Stimulated activated CD8-positive, alpha-beta memory T cell treated with anti-CD3 and anti-CD28 coated beads, Interleukin-4, amount 100 ng/mL, for 4 hours (primary cell): ENCODE results near the gene SGK1.

Source experiments
- DNase-seq, 2 donors: peaks; one replicate each; pipeline ENCODE4 v3.0.0-alpha.2; 2020; ENCODE audit warnings: low read depth in 2 of 2, low spot score in 1 of 2

The SGK1 gene

DNA sequence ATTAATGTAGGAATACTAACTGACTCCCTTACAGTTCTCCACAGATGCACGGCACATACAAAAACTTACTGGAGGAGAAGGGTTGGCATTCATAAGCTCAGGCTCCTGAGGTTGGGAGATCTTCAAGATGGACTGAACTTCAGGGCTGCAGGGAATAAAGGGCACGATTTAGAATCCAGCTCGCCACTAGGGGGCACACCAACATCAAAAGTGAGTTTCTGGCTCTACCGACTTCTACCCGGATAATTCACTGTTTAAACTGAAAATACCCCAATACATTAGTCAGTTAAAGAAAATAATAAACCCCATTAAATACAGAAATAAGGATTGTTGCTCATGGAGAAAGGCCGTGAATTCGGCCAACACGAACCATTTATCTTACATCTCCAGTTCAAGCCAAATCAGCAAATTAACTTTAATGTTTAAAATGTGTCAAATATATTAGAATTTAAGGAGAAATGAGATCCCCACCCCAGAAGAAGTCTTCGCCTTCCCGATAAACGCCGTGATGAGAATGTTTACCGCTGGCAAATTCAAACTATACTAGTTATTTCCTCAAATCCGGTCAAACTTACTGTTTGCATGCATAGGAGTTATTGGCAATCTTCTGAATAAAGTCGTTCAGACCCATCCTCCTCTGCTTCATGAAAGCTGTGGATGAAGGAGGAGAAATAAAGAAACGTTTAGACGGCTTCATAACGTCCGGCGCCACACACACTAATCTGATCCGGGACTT lies 143.8 kb downstream of the SGK1 start:
- peak; percentile 71 to 88 for DNase-seq

DNA sequence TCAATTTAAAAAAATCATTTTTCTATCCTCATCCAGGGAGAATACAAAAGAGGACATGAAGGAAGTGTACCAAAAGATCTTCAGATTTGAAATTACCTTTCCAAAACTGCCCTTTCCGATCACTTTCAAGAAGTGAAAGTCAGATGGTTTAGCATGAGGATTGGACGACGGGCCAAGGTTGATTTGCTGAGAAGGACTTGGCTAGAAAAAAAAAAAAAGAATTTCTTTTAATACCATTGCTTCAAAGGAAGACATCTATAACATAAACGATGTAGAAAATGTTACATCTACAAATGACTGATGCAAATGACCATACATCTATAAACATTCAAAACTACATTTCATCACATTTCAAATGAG lies 144.6 kb downstream of the SGK1 start:
- DNase-seq: no peak

DNA sequence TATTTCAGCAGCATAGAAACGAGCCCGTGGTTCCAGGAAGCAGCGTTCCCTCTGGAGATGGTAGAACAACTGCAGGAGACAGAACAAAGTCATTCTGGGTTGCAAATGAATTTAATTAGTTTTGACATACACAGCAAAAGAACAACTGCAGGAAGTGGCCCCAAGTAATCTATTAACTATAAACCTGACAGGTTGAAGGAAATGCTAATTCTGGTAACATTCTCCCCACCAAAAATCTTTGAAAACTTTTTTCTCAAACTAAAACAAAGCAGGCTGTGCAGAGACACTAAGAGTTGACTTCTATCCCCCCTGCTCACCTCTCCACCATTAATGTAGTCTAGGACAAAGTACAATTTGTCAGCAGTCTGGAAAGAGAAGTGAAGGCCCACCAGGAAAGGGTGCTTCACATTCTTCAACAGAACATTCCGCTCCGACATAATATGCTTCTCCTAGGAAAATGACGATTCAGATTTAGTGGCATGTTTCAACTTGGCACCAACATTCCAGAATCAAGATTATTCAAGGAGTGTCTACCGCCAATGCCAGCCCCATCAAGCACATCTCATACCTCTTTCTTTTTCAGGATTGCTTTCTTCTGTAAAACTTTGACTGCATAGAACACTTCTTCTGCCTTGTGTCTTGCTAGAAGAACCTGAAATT lies 145.1 kb downstream of the SGK1 start:
- DNase-seq: no peak

GRCh38 chr6:134172020-134172705 lies 145.7 kb downstream of the SGK1 start:
- no peak for DNase-seq

DNA sequence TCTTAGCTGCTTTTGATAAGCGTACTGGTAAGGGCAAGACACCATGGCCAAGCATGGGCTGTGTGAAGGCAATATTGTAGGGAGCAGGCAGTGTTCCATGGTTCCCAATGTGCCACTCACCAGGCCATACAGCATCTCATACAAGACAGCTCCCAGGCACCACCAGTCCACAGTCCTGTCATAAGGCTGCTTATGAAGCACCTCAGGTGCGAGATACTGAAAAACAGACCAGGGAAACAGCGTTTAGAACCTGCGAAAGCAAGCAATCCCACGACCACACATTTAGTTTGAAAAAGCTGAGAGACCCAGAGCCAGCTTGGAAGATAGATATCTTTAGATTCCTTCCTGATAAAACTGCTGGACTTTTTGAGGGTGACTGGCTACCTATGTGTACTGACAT lies 146.4 kb downstream of the SGK1 start:
- no peak for DNase-seq

DNA sequence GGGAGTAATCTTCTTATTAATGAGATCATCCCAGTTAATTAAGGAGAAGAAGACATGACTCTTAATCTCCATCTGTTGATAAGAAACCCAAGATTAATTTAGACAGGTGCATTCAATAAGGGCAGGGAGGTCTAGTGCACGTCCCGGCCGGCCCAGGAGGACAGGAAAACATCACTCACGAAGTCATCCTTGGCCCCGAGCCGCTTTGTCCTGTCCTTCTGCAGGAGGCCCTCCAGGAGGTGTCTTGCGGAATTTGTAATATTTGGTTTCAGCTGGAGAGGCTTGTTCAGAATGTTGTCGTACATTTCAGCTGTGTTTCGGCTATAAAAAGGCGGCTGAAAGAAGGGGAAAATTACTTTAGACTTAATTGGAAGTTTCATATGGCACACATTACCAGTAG lies 147.1 kb downstream of the SGK1 start:
- no peak for DNase-seq

- DNase-seq: no peak
Observed at GRCh38 chr6:134169871-134170486, 147.9 kb downstream of the SGK1 start.

DNA sequence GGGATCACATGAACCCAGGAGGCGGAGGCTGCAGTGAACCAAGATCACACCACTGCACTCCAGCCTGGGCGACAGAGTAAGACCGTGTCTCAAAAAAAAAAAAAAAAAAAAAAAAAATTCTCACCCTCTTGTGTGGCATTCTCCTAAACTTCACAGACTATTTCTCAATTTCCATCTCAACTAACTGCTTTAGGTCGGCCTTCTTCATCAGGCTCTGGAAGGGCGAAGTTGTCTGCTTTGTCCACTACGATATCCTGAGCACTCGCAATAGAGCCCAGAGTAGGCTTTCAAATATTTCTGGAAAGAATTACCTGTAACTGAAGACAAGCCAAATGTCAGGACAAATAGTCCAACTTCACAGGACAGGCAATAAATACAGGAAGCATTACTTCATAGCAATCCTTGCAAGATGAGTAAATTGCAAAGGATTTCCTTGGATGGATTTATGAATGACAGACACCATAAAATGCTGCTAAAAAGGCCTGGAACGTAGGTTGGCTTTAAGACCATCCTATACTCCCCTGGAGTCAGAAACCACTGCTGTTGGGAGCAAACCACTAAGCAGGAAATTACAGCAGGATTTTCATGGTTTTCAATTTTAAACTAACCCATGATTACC lies 149.2 kb downstream of the SGK1 start:
- DNase-seq: no peak

DNA sequence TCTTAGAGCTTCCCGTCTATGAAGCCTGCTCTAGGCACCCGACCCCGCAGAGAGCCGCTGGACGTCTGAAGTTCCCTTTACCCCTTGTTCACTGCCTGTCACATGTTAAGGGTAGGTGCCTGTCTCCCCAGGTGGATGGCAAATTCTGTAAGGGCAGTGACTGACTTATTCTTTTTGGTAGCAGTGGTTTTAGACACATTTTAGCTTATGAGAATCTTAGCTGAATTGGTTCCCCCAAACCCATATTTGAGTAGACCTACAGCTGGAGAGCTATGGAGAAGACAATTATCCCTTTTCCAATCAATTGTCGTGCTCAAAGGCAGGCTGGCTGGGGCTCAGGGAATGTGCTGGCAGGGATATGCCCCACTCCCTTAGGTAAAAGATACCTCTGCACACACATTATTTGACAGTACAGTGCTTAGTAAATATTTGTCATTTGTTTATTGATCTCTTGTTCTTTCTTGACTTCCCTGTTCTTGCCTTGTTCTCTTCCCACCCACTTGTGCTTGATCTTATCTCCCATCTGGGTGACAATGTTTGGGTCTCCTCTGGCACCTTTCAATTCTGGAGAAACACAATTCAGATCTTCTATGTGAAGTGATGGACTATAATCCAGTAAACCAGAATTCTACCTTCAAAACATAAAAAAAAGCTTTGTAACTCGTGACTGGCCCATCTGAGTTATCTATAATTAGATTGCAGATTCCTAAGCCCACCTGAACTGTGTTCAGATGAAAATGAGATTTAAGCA lies 151.2 kb downstream of the SGK1 start:
- no peak for DNase-seq

GRCh38 chr6:134165561-134166201 lies 152.2 kb downstream of the SGK1 start:
- no peak for DNase-seq

DNA sequence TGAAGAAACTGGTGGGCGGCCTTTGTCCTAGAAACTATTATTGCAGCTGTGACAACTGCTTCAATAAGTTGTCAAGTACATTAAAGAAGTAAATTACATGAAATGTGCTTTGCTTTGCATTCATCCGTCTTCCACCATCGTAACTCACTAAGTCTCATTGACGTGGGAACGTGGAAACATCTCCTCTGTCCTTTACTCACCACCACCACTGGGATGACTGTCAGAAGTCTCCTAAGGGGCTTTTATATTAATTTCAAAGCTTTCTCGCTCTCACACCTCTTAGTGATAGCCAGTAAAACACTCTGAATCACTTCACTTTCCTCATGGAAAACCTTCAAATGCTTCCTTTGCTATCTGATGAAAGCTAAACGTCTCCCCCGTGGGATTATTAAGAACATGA lies 153.6 kb downstream of the SGK1 start:
- no peak for DNase-seq

DNA sequence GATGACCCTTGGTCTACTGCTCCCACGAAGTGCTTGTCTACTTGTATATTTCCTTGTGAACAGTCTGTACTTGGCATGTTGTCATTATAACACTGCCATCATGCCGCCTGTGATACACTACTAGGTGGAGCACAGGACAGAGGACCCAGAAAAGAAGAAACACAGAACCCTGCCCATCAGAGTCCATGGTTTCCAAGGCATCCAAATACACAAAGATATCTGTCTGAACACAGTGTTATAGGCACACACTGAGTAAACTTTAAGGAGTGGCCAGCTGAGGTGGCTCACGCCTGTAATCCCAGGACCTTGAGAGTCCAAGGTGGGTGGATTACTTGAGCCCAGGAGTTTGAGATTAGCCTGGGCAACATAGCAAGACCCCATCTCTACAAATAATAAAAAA lies 155.0 kb downstream of the SGK1 start:
- DNase-seq: no peak

GRCh38 chr6:134161041-134161440 lies 156.9 kb downstream of the SGK1 start:
- no peak for DNase-seq

DNA sequence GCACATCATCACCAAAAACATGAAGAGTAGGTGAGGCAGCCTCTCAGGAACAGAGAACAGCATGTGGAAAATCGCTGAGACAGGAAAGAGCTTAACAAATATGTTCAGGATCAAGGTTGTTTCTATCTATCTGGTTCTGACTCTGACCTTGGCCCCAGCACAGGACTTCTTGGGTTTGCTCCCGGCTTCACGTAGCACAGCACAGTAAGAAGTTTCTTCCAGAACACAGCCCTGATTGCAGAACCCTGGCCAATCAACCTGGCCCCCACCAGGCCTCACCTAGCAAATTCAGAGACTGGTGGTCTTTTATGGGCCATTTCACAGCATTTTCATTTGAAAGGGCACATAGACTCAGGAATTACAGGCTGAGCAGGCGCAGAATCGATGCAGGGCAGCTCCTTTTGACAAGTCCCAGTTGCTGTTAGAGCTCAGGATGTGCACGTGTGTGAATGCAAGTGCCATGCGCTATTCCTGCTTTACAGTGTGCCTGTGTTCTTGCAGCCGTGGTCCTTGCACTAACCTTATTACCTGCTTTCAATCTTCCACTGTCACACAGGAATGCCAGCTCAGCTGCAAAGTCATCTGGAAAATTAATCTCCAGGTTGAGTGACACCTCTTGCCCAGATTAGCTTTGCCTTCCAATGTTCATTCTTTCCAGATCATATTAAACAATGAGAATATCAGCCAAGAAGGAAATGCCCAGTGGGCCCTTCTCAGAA lies 165.0 kb downstream of the SGK1 start:
- no peak for DNase-seq

DNA sequence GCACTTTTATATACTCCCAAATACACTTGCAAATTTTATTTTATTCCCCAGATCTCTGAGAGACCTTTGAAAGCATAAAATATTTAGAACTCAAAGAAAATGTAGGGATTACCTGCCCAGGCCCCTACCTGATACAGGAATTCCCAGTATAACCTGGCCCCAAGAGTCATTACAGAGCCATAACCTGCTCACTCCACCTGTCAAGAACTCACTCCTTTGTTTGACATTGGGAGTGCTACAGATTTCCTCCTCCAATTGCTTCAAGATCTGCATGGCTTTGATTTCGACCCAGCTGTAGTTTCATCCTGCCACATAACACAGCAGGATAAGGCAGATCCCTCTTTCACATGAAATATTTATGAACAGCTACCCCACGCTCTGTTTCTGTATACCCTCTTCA lies 169.3 kb downstream of the SGK1 start:
- no peak for DNase-seq

GRCh38 chr6:134147034-134147533 lies 170.8 kb downstream of the SGK1 start:
- no peak for DNase-seq

DNA sequence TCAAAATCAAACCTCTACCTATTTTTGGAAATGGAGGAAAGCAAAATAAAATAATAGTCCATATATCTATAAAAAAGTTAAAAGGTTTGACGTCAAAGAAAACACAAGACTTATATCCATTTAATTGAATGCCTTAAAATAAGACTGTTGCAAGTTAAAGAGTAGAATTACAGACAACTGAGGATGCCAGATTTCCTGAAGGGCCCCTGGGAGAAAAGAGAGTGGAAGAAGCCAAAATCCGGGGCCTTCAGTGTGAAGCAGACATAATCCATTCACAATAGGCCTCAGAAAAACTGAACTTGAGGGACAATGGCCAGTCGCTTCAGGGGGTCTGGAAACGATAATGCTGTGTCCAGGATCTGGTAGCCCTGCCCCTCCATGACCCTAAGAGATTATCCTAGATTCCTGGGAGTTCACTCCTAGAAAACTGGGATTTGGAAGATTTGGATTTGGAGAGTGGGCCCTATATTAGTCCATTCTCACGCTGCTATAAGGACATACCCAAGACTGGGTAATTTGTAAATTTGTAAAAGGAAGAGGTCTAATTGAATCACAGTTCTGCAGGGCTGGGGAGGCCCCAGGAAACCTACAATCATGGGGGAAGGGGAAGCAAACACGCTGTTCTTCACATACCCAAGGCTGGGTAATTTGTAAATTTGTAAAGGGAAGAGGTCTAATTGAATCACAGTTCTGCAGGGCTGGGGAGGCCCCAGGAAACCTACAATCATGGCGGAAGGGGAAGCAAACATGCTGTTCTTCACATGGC lies 171.5 kb downstream of the SGK1 start:
- no peak for DNase-seq

DNA sequence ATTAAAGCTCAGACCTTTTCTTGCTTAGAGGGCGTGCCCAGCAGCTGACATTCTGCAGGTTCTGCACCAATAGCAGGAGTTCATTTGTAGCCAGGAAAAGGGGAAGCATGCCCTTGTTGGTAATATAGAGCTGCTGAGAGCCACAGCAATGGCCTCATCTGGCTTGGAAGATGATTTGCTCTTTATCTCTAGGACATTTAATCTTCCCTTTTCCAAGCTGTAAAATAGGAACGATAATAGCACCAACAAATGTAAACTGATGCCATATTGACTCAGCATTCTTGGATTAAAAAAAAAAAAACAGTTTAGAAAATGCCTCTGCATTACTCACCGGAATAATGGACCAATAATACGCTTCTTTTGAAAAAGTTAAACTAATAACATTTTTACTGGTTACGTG lies 172.1 kb downstream of the SGK1 start:
- DNase-seq: no peak
